ENCODE data around the gene TSPAN15. TPM values are rescaled to one million over a fixed set of nuclear protein-coding genes. Genes with fewer than 3 reads are reported as not detected.
A peak's percentile ranks its signal among the peaks of the same experiment; 100 is the strongest.

The TSPAN15 gene
- total and polyA plus RNA-seq, 4 experiments from 2014 or later = 2.4 to 18.1 (median 9.4) TPM

DNA sequence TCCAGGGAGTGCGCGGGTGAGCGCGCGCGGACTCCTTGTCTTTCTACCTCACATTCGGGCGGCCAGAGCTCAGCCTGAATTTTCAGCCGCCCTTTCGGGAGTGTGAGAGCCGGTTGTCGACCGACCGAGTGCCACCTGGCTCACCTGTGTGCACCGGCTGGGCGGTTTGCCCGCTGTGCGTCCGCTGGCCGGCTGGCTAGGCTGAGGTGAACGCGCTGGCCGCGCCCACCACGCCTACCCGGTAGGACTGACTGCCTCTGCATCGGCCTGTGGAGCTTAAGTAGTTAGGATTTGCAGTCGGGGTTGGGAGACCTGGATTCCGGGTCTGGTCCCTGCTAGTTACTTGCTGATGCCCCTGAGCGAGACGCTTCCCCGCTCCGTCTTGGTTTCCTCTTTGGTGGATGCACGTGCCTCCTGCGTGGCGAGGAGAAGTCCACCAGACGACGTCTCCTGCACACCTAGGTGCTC lies 553 bp downstream of the TSPAN15 start:
- H3K9me3 Mint-ChIP-seq = no peaks in the 10 kb centered on the region
- peaks cover 12 to 35% (median 22%) of the 10 kb centered on the region in 4 donors for H3K4me1 Mint-ChIP-seq
- H3K27ac Mint-ChIP-seq = peak overlapping the region; percentile 27 to 80 (median 57)
- Histone ChIP-seq H3K36me3 (ENCODE audit: insufficient read depth, low read length) (no peaks in the 10 kb centered on the region), H3K9me3 (ENCODE audit: control insufficient read depth in 1 of 2, low read length in 2 of 2) (no peaks in the 10 kb centered on the region), H3K27ac (ENCODE audit: low read depth, low read length) (peak overlapping the region; percentile 49), H3K27me3 (ENCODE audit: insufficient read depth, low read length) (no peaks in the 10 kb centered on the region), H3K4me1 (ENCODE audit: insufficient read depth, low read length) (peaks cover 26% of the 10 kb centered on the region), H3K4me3 (ENCODE audit: low read length in 2 of 2) (peak overlapping the region in 1 of 2 donors; percentile 73)
- DNase-seq = peak in 1 of 5 donors; percentile 8
- H3K36me3 Mint-ChIP-seq = no peaks in the 10 kb centered on the region
- no peaks in the 10 kb centered on the region for H3K27me3 Mint-ChIP-seq
- intact Hi-C loops (cut with micrococcal nuclease) = loop anchor here (1.0 to 2.0 kb wide), 2 partner anchors 25 to 44 kb away; no protein-coding TSS in a partner anchor
- ChIA-PET POLR2A (ENCODE audit: partially characterized antibody) (interaction anchor here (1.7 to 1.8 kb wide), 2 partner anchors 26 to 44 kb away, joined by 6 to 10 read pairs; no protein-coding TSS in a partner anchor), CTCF (ENCODE audit: partially characterized antibody) (interaction anchor here (0.8 to 5.6 kb wide), 4 partner anchors 13 to 186 kb away, joined by 3 to 31 read pairs (median 12); no protein-coding TSS in a partner anchor)
- H3K4me3 Mint-ChIP-seq = peak overlapping the region; percentile 86 to 95 (median 90)

DNA sequence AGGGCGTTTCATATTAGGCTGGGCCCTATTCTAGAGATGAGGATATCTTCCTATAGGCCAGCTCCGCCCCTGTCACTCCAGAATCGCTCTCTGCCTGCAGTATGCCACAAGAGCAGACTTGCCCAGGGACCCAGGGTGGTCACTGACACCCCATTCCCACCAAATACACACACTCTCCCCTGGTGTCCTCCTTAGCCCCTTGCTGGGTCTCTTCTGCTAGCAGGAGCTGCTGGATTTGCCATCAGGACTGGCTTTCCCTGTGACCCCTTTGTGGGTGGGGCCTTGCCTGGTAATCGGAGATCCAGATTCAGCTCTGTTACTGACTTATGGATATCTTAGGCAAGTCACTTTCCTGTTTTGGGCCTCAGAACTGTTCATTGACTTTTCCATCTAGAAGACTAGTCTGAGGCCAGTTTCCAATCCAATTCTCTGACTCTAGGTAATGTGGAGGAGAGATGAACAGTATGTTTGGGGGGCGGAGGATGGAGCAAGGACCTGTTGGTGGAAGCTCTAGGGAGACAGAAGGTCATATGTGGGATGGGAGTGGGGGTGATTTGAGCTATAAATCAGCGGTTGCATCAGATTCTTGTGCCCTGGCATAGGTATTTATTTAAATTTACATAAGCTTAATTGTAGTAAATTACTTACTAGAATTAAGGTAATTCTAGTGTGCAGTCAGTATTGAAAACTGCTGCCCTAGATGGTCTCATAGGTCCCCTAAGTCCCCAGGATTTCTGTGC lies 1.6 kb downstream of the TSPAN15 start:
- peak overlapping the region in 4 of 7 donors; percentile 28 to 72 (median 38) for H3K27ac Mint-ChIP-seq
- H3K36me3 Mint-ChIP-seq = no peaks in the 10 kb centered on the region
- Histone ChIP-seq H3K4me1 (ENCODE audit: insufficient read depth, low read length) (peaks cover 26% of the 10 kb centered on the region), H3K27me3 (ENCODE audit: insufficient read depth, low read length) (no peaks in the 10 kb centered on the region), H3K36me3 (ENCODE audit: insufficient read depth, low read length) (no peaks in the 10 kb centered on the region), H3K9me3 (ENCODE audit: control insufficient read depth in 1 of 2, low read length in 2 of 2) (no peaks in the 10 kb centered on the region), H3K4me3 (ENCODE audit: low read length in 2 of 2) (no peak overlapping the region), H3K27ac (ENCODE audit: low read depth, low read length) (no peak overlapping the region)
- H3K4me1 Mint-ChIP-seq = peaks cover 12 to 35% (median 22%) of the 10 kb centered on the region in 4 donors
- H3K27me3 Mint-ChIP-seq = no peaks in the 10 kb centered on the region
- CTCF ChIA-PET (ENCODE audit: partially characterized antibody) = interaction anchor here (5.6 kb wide), 1 partner anchor 46 kb away, joined by 31 read pairs; no protein-coding TSS in a partner anchor
- peak overlapping the region; percentile 44 to 95 (median 86) for H3K4me3 Mint-ChIP-seq
- intact Hi-C loops (cut with micrococcal nuclease) = no loop called here
- no peak for DNase-seq
- POLR2A ChIA-PET (ENCODE audit: partially characterized antibody) = interaction anchor here (1.0 kb wide), 1 partner anchor 12 kb away, joined by 3 read pairs; no protein-coding TSS in a partner anchor
- no peaks in the 10 kb centered on the region for H3K9me3 Mint-ChIP-seq

DNA sequence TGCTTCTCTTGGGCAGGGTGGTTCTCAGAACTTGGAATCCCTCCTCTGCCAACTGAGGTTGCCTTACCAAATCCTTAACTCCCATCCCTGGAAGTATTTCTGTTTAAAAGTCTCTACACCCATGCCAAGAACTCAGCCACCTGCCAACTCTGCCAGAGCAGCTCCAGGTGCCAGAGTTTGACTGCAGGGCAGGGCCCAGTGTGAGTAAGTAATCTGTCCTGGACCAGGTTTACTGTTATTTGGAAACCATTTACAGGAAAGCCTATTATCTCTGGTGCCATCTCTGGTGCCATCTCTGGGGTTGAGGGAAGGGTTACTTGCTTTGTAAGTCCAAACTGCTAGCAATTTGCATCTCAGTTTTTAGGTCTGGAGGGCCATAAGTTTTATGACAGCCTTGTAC lies 2.5 kb downstream of the TSPAN15 start:
- Mint-ChIP-seq H3K9me3 (no peaks in the 10 kb centered on the region), H3K27me3 (no peaks in the 10 kb centered on the region), H3K4me1 (peaks cover 12 to 35% (median 21%) of the 10 kb centered on the region in 4 donors), H3K27ac (peak overlapping the region in 2 of 7 donors; percentile 1 to 59), H3K4me3 (peak overlapping the region in 2 of 8 donors; percentile 19 to 95), H3K36me3 (no peaks in the 10 kb centered on the region)
- no peak for DNase-seq
- intact Hi-C loops (cut with micrococcal nuclease) = no loop called here
- Histone ChIP-seq H3K27me3 (ENCODE audit: insufficient read depth, low read length) (no peaks in the 10 kb centered on the region), H3K4me3 (ENCODE audit: low read length in 2 of 2) (no peak overlapping the region), H3K27ac (ENCODE audit: low read depth, low read length) (no peak overlapping the region), H3K4me1 (ENCODE audit: insufficient read depth, low read length) (peaks cover 26% of the 10 kb centered on the region), H3K9me3 (ENCODE audit: control insufficient read depth in 1 of 2, low read length in 2 of 2) (no peaks in the 10 kb centered on the region), H3K36me3 (ENCODE audit: insufficient read depth, low read length) (no peaks in the 10 kb centered on the region)
- CTCF ChIA-PET (ENCODE audit: partially characterized antibody) = interaction anchor here (5.6 kb wide), 1 partner anchor 47 kb away, joined by 31 read pairs; no protein-coding TSS in a partner anchor
- POLR2A ChIA-PET (ENCODE audit: partially characterized antibody) = no interaction called here

GRCh38 chr10:69455006-69455763 lies 3.9 kb downstream of the TSPAN15 start:
- no peak for DNase-seq
- intact Hi-C loops (cut with micrococcal nuclease) = no loop called here
- Histone ChIP-seq H3K4me3 (ENCODE audit: low read length in 2 of 2) (no peak overlapping the region), H3K36me3 (ENCODE audit: insufficient read depth, low read length) (no peaks in the 10 kb centered on the region), H3K27ac (ENCODE audit: low read depth, low read length) (no peak overlapping the region), H3K9me3 (ENCODE audit: control insufficient read depth in 1 of 2, low read length in 2 of 2) (no peaks in the 10 kb centered on the region), H3K4me1 (ENCODE audit: insufficient read depth, low read length) (peaks cover 18% of the 10 kb centered on the region), H3K27me3 (ENCODE audit: insufficient read depth, low read length) (no peaks in the 10 kb centered on the region)
- Mint-ChIP-seq H3K27me3 (no peaks in the 10 kb centered on the region), H3K36me3 (no peaks in the 10 kb centered on the region), H3K4me3 (no peak overlapping the region), H3K27ac (no peak overlapping the region), H3K9me3 (no peaks in the 10 kb centered on the region), H3K4me1 (peaks cover 8 to 28% (median 16%) of the 10 kb centered on the region in 4 donors)
- ChIA-PET POLR2A (ENCODE audit: partially characterized antibody) (no interaction called here), CTCF (ENCODE audit: partially characterized antibody) (interaction anchor here (0.6 to 1.2 kb wide), 3 partner anchors 26 to 367 kb away, joined by 3 read pairs; no protein-coding TSS in a partner anchor)

DNA sequence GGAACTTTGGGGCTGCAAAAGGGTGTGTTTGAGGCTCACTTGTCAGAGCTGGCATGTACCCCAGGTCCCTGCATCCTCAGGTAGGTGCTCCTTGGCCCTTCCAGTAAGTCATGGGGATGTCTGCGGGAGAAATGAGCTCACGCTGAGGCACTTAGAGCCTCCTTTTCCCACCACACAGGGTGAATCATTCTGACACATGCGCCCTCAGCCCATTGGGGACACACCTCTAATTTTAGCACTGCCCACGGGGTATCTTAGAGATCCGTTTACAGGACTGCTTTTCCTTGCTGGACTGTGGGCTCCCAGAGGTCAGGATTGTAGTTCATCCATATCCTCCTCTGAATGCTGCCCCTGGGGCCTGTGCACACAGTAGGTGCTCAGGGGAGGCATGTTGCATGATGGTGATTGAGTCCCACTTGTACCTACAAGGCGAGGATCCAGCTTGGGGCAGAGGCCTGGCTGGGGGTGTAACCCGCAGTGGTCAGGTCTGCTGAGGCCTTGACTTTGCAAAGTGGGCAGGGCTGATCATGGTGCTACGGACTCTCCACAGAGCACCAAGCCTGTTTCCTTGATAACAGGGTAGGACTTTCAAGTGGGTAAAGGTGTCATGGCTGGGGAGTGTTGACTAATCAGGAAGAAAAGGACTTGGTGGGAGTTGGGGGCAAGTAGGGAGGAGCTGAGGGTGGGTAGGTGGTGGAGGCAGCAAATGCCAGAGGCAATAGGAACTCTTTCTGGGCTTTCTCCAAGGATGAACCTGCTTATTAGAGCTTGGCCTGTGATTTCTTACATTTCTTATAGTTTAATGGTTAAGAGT lies 5.8 kb downstream of the TSPAN15 start:
- Mint-ChIP-seq H3K9me3 (no peaks in the 10 kb centered on the region), H3K4me3 (no peak overlapping the region), H3K4me1 (peaks cover 5 to 23% (median 15%) of the 10 kb centered on the region in 4 donors), H3K27ac (no peak overlapping the region), H3K27me3 (no peaks in the 10 kb centered on the region), H3K36me3 (no peaks in the 10 kb centered on the region)
- POLR2A ChIA-PET (ENCODE audit: partially characterized antibody) = no interaction called here
- no peaks in the 10 kb centered on the region for H3K27me3 ChIP-seq (ENCODE audit: insufficient read depth, low read length)
- no peak overlapping the region for H3K4me3 ChIP-seq (ENCODE audit: low read length in 2 of 2)
- DNase-seq = no peak
- peaks cover 17% of the 10 kb centered on the region for H3K4me1 ChIP-seq (ENCODE audit: insufficient read depth, low read length)
- CTCF ChIA-PET (ENCODE audit: partially characterized antibody) = interaction anchor here (0.7 to 1.8 kb wide), 3 partner anchors 8 to 11 kb away, joined by 3 to 4 read pairs (median 3); no protein-coding TSS in a partner anchor
- intact Hi-C loops (cut with micrococcal nuclease) = no loop called here
- H3K27ac ChIP-seq (ENCODE audit: low read depth, low read length) = no peak overlapping the region
- no peaks in the 10 kb centered on the region for H3K9me3 ChIP-seq (ENCODE audit: control insufficient read depth in 1 of 2, low read length in 2 of 2)
- no peaks in the 10 kb centered on the region for H3K36me3 ChIP-seq (ENCODE audit: insufficient read depth, low read length)

- no peak overlapping the region for H3K4me3 Mint-ChIP-seq
- H3K27ac Mint-ChIP-seq = no peak overlapping the region
- Histone ChIP-seq H3K36me3 (ENCODE audit: insufficient read depth, low read length) (no peaks in the 10 kb centered on the region), H3K27ac (ENCODE audit: low read depth, low read length) (no peak overlapping the region), H3K9me3 (ENCODE audit: control insufficient read depth in 1 of 2, low read length in 2 of 2) (no peaks in the 10 kb centered on the region), H3K4me1 (ENCODE audit: insufficient read depth, low read length) (peaks cover 14% of the 10 kb centered on the region), H3K4me3 (ENCODE audit: low read length in 2 of 2) (no peak overlapping the region), H3K27me3 (ENCODE audit: insufficient read depth, low read length) (no peaks in the 10 kb centered on the region)
- intact Hi-C loops (cut with micrococcal nuclease) = no loop called here
- ChIA-PET POLR2A (ENCODE audit: partially characterized antibody) (no interaction called here), CTCF (ENCODE audit: partially characterized antibody) (interaction anchor here (1.8 kb wide), 1 partner anchor 11 kb away, joined by 4 read pairs; no protein-coding TSS in a partner anchor)
- no peak for DNase-seq
- H3K9me3 Mint-ChIP-seq = no peaks in the 10 kb centered on the region
- H3K27me3 Mint-ChIP-seq = no peaks in the 10 kb centered on the region
- no peaks in the 10 kb centered on the region for H3K36me3 Mint-ChIP-seq
- H3K4me1 Mint-ChIP-seq = peaks cover 2 to 20% (median 11%) of the 10 kb centered on the region in 4 donors
These were observed 6.5 kb downstream of the TSPAN15 start for GRCh38 chr10:69457771-69458237.
